HepG2 (cell line): ENCODE data around the gene SUV39H2. TPM values are rescaled to one million over a fixed set of nuclear protein-coding genes. Genes with fewer than 3 reads are reported as not detected.

Source experiments
- CREM ChIP-seq, 2 experiments: sonication (generic) in 1 of 2; formaldehyde crosslinking in 1 of 2; IDR thresholded peaks; 2 replicates each; pipeline versions ENCODE4 v1.4.0 to v1.6.1; 2016 to 2020; ENCODE audit warnings: antibody characterized with exemption in 1 of 2, mild to moderate bottlenecking in 1 of 2, missing genetic modification reagents in 1 of 2
- HDAC1 ChIP-seq: sonication (generic); formaldehyde crosslinking; IDR thresholded peaks from 2 replicates; pipeline ENCODE4 v1.5.1; 2020; ENCODE audit warnings: mild to moderate bottlenecking, missing genetic modification reagents
- IRF2 ChIP-seq: IDR thresholded peaks from 2 replicates; pipeline ENCODE4 v1.6.1; 2018; ENCODE audit warnings: missing genetic modification reagents, missing compliant biosample characterization
- NAIF1 ChIP-seq: sonication (generic); formaldehyde crosslinking; IDR thresholded peaks from 2 replicates; pipeline ENCODE4 v1.5.0; 2020; ENCODE audit warnings: mild to moderate bottlenecking, missing genetic modification reagents, borderline replicate concordance
- PLRG1 ChIP-seq: fragments of 450-650 bp; conservative IDR thresholded peaks from 2 replicates; pipeline ENCODE4 v1.6.1; 2016
- RFXAP ChIP-seq: sonication (generic); formaldehyde crosslinking; IDR thresholded peaks from 2 replicates; pipeline ENCODE4 v1.4.0; 2020; ENCODE audit warnings: missing genetic modification reagents, borderline replicate concordance
- THAP8 ChIP-seq: sonication (generic); formaldehyde crosslinking; IDR thresholded peaks from 2 replicates; pipeline ENCODE4 v1.5.1; 2020; ENCODE audit warnings: missing genetic modification reagents, mild to moderate bottlenecking, borderline replicate concordance
- ZNF142 ChIP-seq: sonication (generic); formaldehyde crosslinking; IDR thresholded peaks from 2 replicates; pipeline ENCODE4 v1.4.0; 2020; ENCODE audit warnings: missing genetic modification reagents
- ZNF318 ChIP-seq: sonication (generic); formaldehyde crosslinking; IDR thresholded peaks from 2 replicates; pipeline ENCODE4 v1.4.0; 2020; ENCODE audit warnings: mild to moderate bottlenecking, missing genetic modification reagents
- ZNF597 ChIP-seq: sonication (generic); formaldehyde crosslinking; IDR thresholded peaks from 2 replicates; pipeline ENCODE4 v1.5.0; 2020; ENCODE audit warnings: missing genetic modification reagents
- ZNF616 ChIP-seq: sonication (generic); formaldehyde crosslinking; IDR thresholded peaks from 2 replicates; pipeline ENCODE4 v1.5.0; 2020; ENCODE audit warnings: low read depth, mild to moderate bottlenecking, missing genetic modification reagents
- ZNF720 ChIP-seq: sonication (generic); formaldehyde crosslinking; IDR thresholded peaks from 2 replicates; pipeline ENCODE4 v1.4.0; 2020; ENCODE audit warnings: missing genetic modification reagents
- polyA plus RNA-seq, 8 experiments: library from polyadenylated mRNA; depleted of rRNA in 3 of 8; stranded (reverse) in 7 of 8; unstranded in 1 of 8; fragments of >200 nt; fragmentation: Illumina TruSeq in 4 of 8; extraction: Trizol in 4 of 8; gene quantifications; 2 replicates each; pipeline versions ENCODE4 v1.2.1 to v1.2.3, GENCODE V29; 2011 to 2016; ENCODE audit warnings: low read depth in 4 of 8, missing spikeins in 1 of 8, mixed read lengths in 1 of 8; ENCODE audit not compliant: insufficient read depth in 1 of 8
- total RNA-seq, 5 experiments: library from RNA; depleted of rRNA; stranded (reverse); fragments of >200 nt; fragmentation: Illumina TruSeq; extraction: Trizol; gene quantifications; 2 replicates each; pipeline ENCODE4 v1.2.3, GENCODE V29; 2016; ENCODE audit warnings: low read depth in 1 of 5

Gene SUV39H2
- total and polyA plus RNA-seq, 2 of the 13 experiments (the other 11 are each of a cell fraction or from before 2014, with no cell fraction given) = 9.0 to 44.3 TPM

- TF ChIP-seq ZNF142 (CRISPR knock-in tag) (peak; percentile 40), NAIF1 (CRISPR knock-in tag) (no peak), PLRG1 (no peak), ZNF318 (CRISPR knock-in tag) (no peak), CREM (IDR thresholded peaks at IDR 0.05) (peak; percentile 25; the same call in 1 of the 2 replicates), CREM (CRISPR knock-in tag; IDR thresholded peaks at IDR 0.05) (no peak), IRF2 (CRISPR knock-in tag) (peak; percentile 52; the same call in 1 of the 2 replicates), THAP8 (CRISPR knock-in tag) (peak; percentile 69; the same call in 1 of the 2 replicates), ZNF616 (CRISPR knock-in tag) (no peak), RFXAP (CRISPR knock-in tag) (peak; percentile 79; the same call in 1 of the 2 replicates), ZNF597 (no peak), ZNF720 (no peak), HDAC1 (peak; percentile 77)
These were observed at the start of gene SUV39H2 (continued) for GRCh38 chr10:14878266-14879123.
